ENCODE results near the gene IFNAR2.
"Not testable (repeated sequence)": the region's sequence is repeated elsewhere in the genome, so short reads cannot be mapped to it uniquely, and the experiment has no call there.

IFNAR2 gene

GRCh38 chr21:33245289-33245918 lies 15.7 kb downstream of the IFNAR2 start:
- DNase-seq = no peak

GRCh38 chr21:33246506-33246905 lies 16.8 kb downstream of the IFNAR2 start:
- DNase-seq = no peak

GRCh38 chr21:33246963-33247362 lies 17.2 kb downstream of the IFNAR2 start:
- DNase-seq = no peak

- no peak for DNase-seq
These were observed 17.9 kb downstream of the IFNAR2 start for GRCh38 chr21:33247599-33247998.

- DNase-seq = no peak
These were observed 19.7 kb downstream of the IFNAR2 start for GRCh38 chr21:33249331-33250002.

- DNase-seq = no peak
These were observed 21.4 kb downstream of the IFNAR2 start for GRCh38 chr21:33251119-33251518.

GRCh38 chr21:33253382-33253781 lies 23.6 kb downstream of the IFNAR2 start:
- not testable (repeated sequence) for DNase-seq

- peak; percentile 33 for DNase-seq
These were observed 25.0 kb downstream of the IFNAR2 start for GRCh38 chr21:33254766-33255165.

- no peak for DNase-seq
These were observed 25.7 kb downstream of the IFNAR2 start for GRCh38 chr21:33255404-33255803.

- DNase-seq = no peak
These were observed 26.3 kb downstream of the IFNAR2 start for GRCh38 chr21:33256019-33256418.

- no peak for DNase-seq
These were observed 27.5 kb downstream of the IFNAR2 start for GRCh38 chr21:33257094-33257803.

GRCh38 chr21:33258475-33258874 lies 28.7 kb downstream of the IFNAR2 start:
- DNase-seq = no peak

- DNase-seq = no peak
These were observed 29.7 kb downstream of the IFNAR2 start for GRCh38 chr21:33259428-33259827.

- DNase-seq = no peak
These were observed 30.3 kb downstream of the IFNAR2 start for GRCh38 chr21:33259995-33260394.

GRCh38 chr21:33261635-33262034 lies 31.9 kb downstream of the IFNAR2 start:
- no peak for DNase-seq

GRCh38 chr21:33262921-33263320 lies 33.2 kb downstream of the IFNAR2 start:
- no peak for DNase-seq

GRCh38 chr21:33264561-33264960 lies 34.8 kb downstream of the IFNAR2 start:
- DNase-seq = no peak

GRCh38 chr21:33265664-33266049 lies 35.9 kb downstream of the IFNAR2 start:
- no peak for DNase-seq

GRCh38 chr21:33266050-33266788 lies 36.5 kb downstream of the IFNAR2 start, which contains the start of gene IL10RB:
Gene IL10RB, plus strand, starts transcription at chr21:33266367. Its CDS starts 99 bp downstream, at chr21:33266466.
- peak; percentile 54 for DNase-seq

- DNase-seq = no peak
These were observed 37.0 kb downstream of the IFNAR2 start for GRCh38 chr21:33266789-33267135.

- no peak for DNase-seq
These were observed 37.5 kb downstream of the IFNAR2 start for GRCh38 chr21:33267250-33267649.

GRCh38 chr21:33268393-33268736 lies 38.6 kb downstream of the IFNAR2 start:
- no peak for DNase-seq

- peak; percentile 80 for DNase-seq
These were observed 39.2 kb downstream of the IFNAR2 start for GRCh38 chr21:33268737-33269441.

Measured in DMS79 treated with DMSO at 0.1 percent for 48 hours (cell line).